HCT116 (cell line): ENCODE results near the gene PDZRN4. TPM values are rescaled to one million over a fixed set of nuclear protein-coding genes. Genes with fewer than 3 reads are reported as not detected.

Experiments
- ATAC-seq: fragments of 200-7000 bp; cut with Tn5 transposase; 2 replicates; pipeline ENCODE4 v1.9.1; 2020; ENCODE audit warnings: mild to moderate bottlenecking, moderate library complexity
- BruUV-seq: library from RNA; stranded (reverse); fragments of 400-500 nt; replicated peaks from 2 replicates; lab custom pipeline; 2021; lab: Mats Ljungman, UMichigan
- CTCF ChIA-PET: fragments of 300-600 bp; sonication (Branson Sonifier 250); formaldehyde crosslinking; loops from one replicate; lab custom pipeline; 2021; ENCODE audit warnings: antibody characterized with exemption; lab: Charles Lee
- POLR2A ChIA-PET: fragments of 300-600, 350-600 bp; sonication (Branson Sonifier 250); formaldehyde crosslinking; loops from one replicate; lab custom pipeline; 2021; ENCODE audit warnings: antibody characterized with exemption; lab: Charles Lee
- RAD21 ChIA-PET, 2 experiments: fragments of 300-600 bp; sonication (Branson Sonifier 250); formaldehyde crosslinking; loops; one replicate each; lab custom pipeline; 2023; ENCODE audit warnings: low total read pairs in 2 of 2; ENCODE audit not compliant: uncharacterized antibody in 2 of 2, unreplicated experiment in 2 of 2, low non-redundant PET in 1 of 2; lab: Charles Lee
- DNase-seq: peaks from one replicate; pipeline ENCODE4 v3.0.0-alpha.2; 2010; ENCODE audit warnings: low read depth, low spot score
- H2AFZ ChIP-seq: fragments of 200-600 bp; shearing (Covaris generic), sonication (generic); 2 replicates; pipeline ENCODE4 v1.6.1; 2017; ENCODE audit warnings: low read depth, mixed run types, mixed read lengths, antibody characterized with exemption, low read length; ENCODE audit not compliant: poor library complexity, severe bottlenecking
- H3K27ac ChIP-seq: 2 replicates; pipeline ENCODE4 v1.5.1; 2012; ENCODE audit warnings: low read depth, low read length
- H3K27me3 ChIP-seq: fragments of 200-600 bp; sonication (generic); 2 replicates; pipeline ENCODE4 v1.6.1; 2016; ENCODE audit warnings: mixed run types, low read length, mixed read lengths; ENCODE audit not compliant: insufficient read depth
- H3K36me3 ChIP-seq, 2 experiments: fragments of 200-500 bp in 1 of 2; fragments of 200-600 bp in 1 of 2; sonication (Bioruptor generic) in 1 of 2; sonication (generic) in 1 of 2; 2 replicates each; pipeline versions ENCODE4 v1.5.1 to v1.6.1; 2014 to 2016; ENCODE audit warnings: low read length in 2 of 2, inconsistent platforms in 1 of 2, mixed read lengths in 1 of 2, mixed run types in 1 of 2; ENCODE audit not compliant: insufficient read depth in 2 of 2, control insufficient read depth in 1 of 2
- H3K4me1 ChIP-seq, 2 experiments: fragments of 200-600 bp in 1 of 2; sonication (generic) in 1 of 2; 2 replicates each; pipeline versions ENCODE4 v1.5.1 to v1.6.1; 2012 to 2017; ENCODE audit warnings: low read length in 2 of 2, inconsistent platforms in 1 of 2, mild to moderate bottlenecking in 1 of 2, mixed read lengths in 1 of 2, mixed run types in 1 of 2, moderate library complexity in 1 of 2; ENCODE audit not compliant: insufficient read depth in 2 of 2, control insufficient read depth in 1 of 2
- H3K4me2 ChIP-seq: fragments of 200-600 bp; sonication (generic); 2 replicates; pipeline ENCODE4 v1.6.1; 2017; ENCODE audit warnings: mixed run types, low read length, mixed read lengths
- H3K4me3 ChIP-seq, 2 experiments: fragments of 200-600 bp in 1 of 2; sonication (generic) in 1 of 2; replicated peaks in 1 of 2; 2 replicates each; pipeline ENCODE4 v1.5.1; 2011 to 2016; ENCODE audit warnings: low read length in 2 of 2, control low read depth in 1 of 2, low read depth in 1 of 2, mild to moderate bottlenecking in 1 of 2, mixed read lengths in 1 of 2, mixed run types in 1 of 2
- H3K79me2 ChIP-seq: fragments of 200-600 bp; sonication (generic); 2 replicates; pipeline ENCODE4 v1.6.1; 2017; ENCODE audit warnings: mild to moderate bottlenecking, mixed run types, low read length, moderate library complexity, mixed read lengths; ENCODE audit not compliant: insufficient read depth
- H3K9ac ChIP-seq: fragments of 200-600 bp; sonication (generic); 2 replicates; pipeline ENCODE4 v1.6.1; 2016; ENCODE audit warnings: low read length, mixed read lengths
- H3K9me2 ChIP-seq: fragments of 200-600 bp; sonication (generic), shearing (Covaris generic); 2 replicates; pipeline ENCODE4 v1.6.1; 2017; ENCODE audit warnings: mixed run types, mild to moderate bottlenecking, moderate library complexity; ENCODE audit not compliant: insufficient read depth
- H3K9me3 ChIP-seq, 2 experiments: fragments of 200-500 bp in 1 of 2; fragments of 200-600 bp in 1 of 2; sonication (Bioruptor generic) in 1 of 2; sonication (generic) in 1 of 2; 2 replicates each; pipeline ENCODE4 v1.6.1; 2014 to 2017; ENCODE audit warnings: low read length in 2 of 2, mixed read lengths in 2 of 2, inconsistent platforms in 1 of 2, low read depth in 1 of 2, mild to moderate bottlenecking in 1 of 2, mixed run types in 1 of 2, moderate library complexity in 1 of 2; ENCODE audit not compliant: control insufficient read depth in 1 of 2, insufficient read depth in 1 of 2
- H4K20me1 ChIP-seq: fragments of 200-600 bp; sonication (generic), shearing (Covaris generic); 2 replicates; pipeline ENCODE4 v1.6.1; 2017; ENCODE audit warnings: mixed run types, mild to moderate bottlenecking, moderate library complexity; ENCODE audit not compliant: insufficient read depth
- CTCF ChIP-seq, 3 experiments: fragments of 200-600 bp in 1 of 3; sonication (generic) in 1 of 3; IDR thresholded peaks in 2 of 3; conservative IDR thresholded peaks in 1 of 3; 2 replicates each; pipeline ENCODE4 v1.5.1; 2012 to 2017; ENCODE audit warnings: low read depth in 2 of 3, low read length in 2 of 3, antibody characterized with exemption in 1 of 3, borderline replicate concordance in 1 of 3, control low read depth in 1 of 3, mild to moderate bottlenecking in 1 of 3, mixed read lengths in 1 of 3, mixed run types in 1 of 3, moderate library complexity in 1 of 3; ENCODE audit not compliant: insufficient read depth in 1 of 3
- EZH2 ChIP-seq: fragments of 200-600 bp; sonication (generic); IDR thresholded peaks from 2 replicates; pipeline ENCODE4 v1.6.1; 2017; ENCODE audit warnings: antibody characterized with exemption, mixed run types
- POLR2A ChIP-seq: IDR thresholded peaks from 2 replicates; pipeline ENCODE4 v1.7.0; 2011; ENCODE audit warnings: borderline replicate concordance; ENCODE audit not compliant: insufficient read depth, insufficient read length; ENCODE audit errors: extremely low read depth
- REST ChIP-seq: IDR thresholded peaks from 2 replicates; pipeline ENCODE4 v1.6.1; 2012; ENCODE audit warnings: low read depth
- SRF ChIP-seq: IDR thresholded peaks from 2 replicates; pipeline ENCODE4 v1.6.1; 2012; ENCODE audit warnings: low read depth
- TCF7L2 ChIP-seq: IDR thresholded peaks from 2 replicates; pipeline ENCODE4 v1.7.0; 2011; ENCODE audit warnings: borderline replicate concordance, inconsistent platforms; ENCODE audit not compliant: insufficient read depth, insufficient read length; ENCODE audit errors: extremely low read depth
- intact Hi-C: fragments of 100-400 bp; cut with micrococcal nuclease; formaldehyde crosslinking; loops from 2 replicates; pipeline ENCODE4 v1.10.0; 2022
- total RNA-seq: library from RNA; stranded (reverse); gene quantifications from one replicate; pipeline ENCODE4 v1.2.1, GENCODE V29; 2021; ENCODE audit not compliant: unreplicated experiment

PDZRN4 gene
- total RNA-seq, 1 experiment from 2014 or later, result not detected

GRCh38 chr12:41242603-41243002 is 54.5 kb downstream of the PDZRN4 start:
- Histone ChIP-seq H3K27me3 (no peaks in the 10 kb centered on the region), H3K79me2 (no peaks in the 10 kb centered on the region), H3K27ac (no peak overlapping the region), H3K4me2 (no peak overlapping the region), H3K9me2 (no peaks in the 10 kb centered on the region), H2AFZ (no peak overlapping the region), H3K9me3 (no peaks in the 10 kb centered on the region), H3K4me1 (no peaks in the 10 kb centered on the region), H3K4me3 (no peak overlapping the region), H4K20me1 (no peaks in the 10 kb centered on the region), H3K9ac (no peak overlapping the region), H3K36me3 (no peaks in the 10 kb centered on the region)
- no peak for DNase-seq
- intact Hi-C loops, result no loop called here
- no TSS peak for BruUV-seq
- ChIA-PET CTCF (no interaction called here), POLR2A (no interaction called here), RAD21 (no interaction called here)
- no peak for TF ChIP-seq TCF7L2
- no peak for TF ChIP-seq SRF
- no peak for TF ChIP-seq POLR2A
- no peak for TF ChIP-seq REST
- TF ChIP-seq EZH2, result no peak
- TF ChIP-seq CTCF (IDR thresholded peaks at IDR 0.05 in 2 of 3, conservative IDR thresholded peaks at IDR 0.05 in 1 of 3; ENCODE audit: borderline replicate concordance in 1 of 3, insufficient read depth in 1 of 3, low read depth in 2 of 3, low read length in 2 of 3), result no peak
- no peak for ATAC-seq
